PC-9 (cell line): ENCODE results near the gene ANO1. TPM values are rescaled to one million over a fixed set of nuclear protein-coding genes. Genes with fewer than 3 reads are reported as not detected.

Experiments used
- BruUV-seq: library from RNA; stranded (reverse); fragments of 400-500 nt; replicated peaks from 2 replicates; lab custom pipeline; 2021; lab: Mats Ljungman, UMichigan
- CTCF ChIA-PET: fragments of 300-600 bp; sonication (Branson Sonifier 250); formaldehyde crosslinking; loops from one replicate; lab custom pipeline; 2022; ENCODE audit warnings: antibody characterized with exemption; lab: Charles Lee
- POLR2A ChIA-PET: fragments of 300-600 bp; sonication (Branson Sonifier 250); formaldehyde crosslinking; loops from one replicate; lab custom pipeline; 2022; ENCODE audit warnings: antibody characterized with exemption; ENCODE audit not compliant: unreplicated experiment; lab: Charles Lee
- DNase-seq, 2 experiments: peaks; one replicate each; pipeline versions ENCODE4 v3.0.0 to v3.0.0-alpha.2; 2015 to 2022; ENCODE audit warnings: mixed read lengths in 1 of 2
- H2AFZ ChIP-seq: fragments of 200-600 bp; sonication (generic); 2 replicates; pipeline ENCODE4 v1.8.1; 2017; ENCODE audit warnings: antibody characterized with exemption
- H3F3A ChIP-seq: fragments of 200-600 bp; sonication (generic); 2 replicates; pipeline ENCODE4 v1.8.1; 2017; ENCODE audit warnings: antibody characterized with exemption, mild to moderate bottlenecking, low read depth; ENCODE audit not compliant: insufficient read depth
- H3K27ac ChIP-seq: fragments of 200-600 bp; sonication (generic); 2 replicates; pipeline ENCODE4 v1.6.1; 2016; ENCODE audit warnings: mixed run types
- H3K27me3 ChIP-seq: fragments of 200-600 bp; sonication (generic); 2 replicates; pipeline ENCODE4 v1.6.1; 2016; ENCODE audit warnings: low read depth, mixed run types; ENCODE audit not compliant: insufficient read depth
- H3K36me3 ChIP-seq: fragments of 200-600 bp; sonication (generic); 2 replicates; pipeline ENCODE4 v1.6.1; 2016; ENCODE audit warnings: low read depth, mixed run types
- H3K4me1 ChIP-seq: fragments of 200-600 bp; sonication (generic); replicated peaks from 2 replicates; pipeline ENCODE4 v1.6.1; 2016; ENCODE audit warnings: mixed run types; ENCODE audit not compliant: insufficient read depth
- H3K4me2 ChIP-seq: fragments of 200-600 bp; sonication (generic); 2 replicates; pipeline ENCODE4 v1.6.1; 2017; ENCODE audit warnings: mixed run types
- H3K4me3 ChIP-seq: fragments of 200-600 bp; sonication (generic); 2 replicates; pipeline ENCODE4 v1.6.1; 2016; ENCODE audit warnings: mixed run types
- H3K79me2 ChIP-seq: fragments of 200-600 bp; sonication (generic); 2 replicates; pipeline ENCODE4 v1.6.1; 2017; ENCODE audit warnings: low read depth, mixed run types
- H3K9me2 ChIP-seq: fragments of 200-600 bp; sonication (generic); 2 replicates; pipeline ENCODE4 v1.8.1; 2017; ENCODE audit warnings: mild to moderate bottlenecking; ENCODE audit not compliant: insufficient read depth
- H3K9me3 ChIP-seq: fragments of 200-600 bp; sonication (generic); 2 replicates; pipeline ENCODE4 v1.8.1; 2016; ENCODE audit warnings: low read depth; ENCODE audit not compliant: insufficient read depth
- H4K20me1 ChIP-seq: fragments of 200-600 bp; sonication (generic); 2 replicates; pipeline ENCODE4 v1.8.1; 2017; ENCODE audit not compliant: insufficient read depth
- CTCF ChIP-seq: fragments of 200-600 bp; sonication (generic); conservative IDR thresholded peaks from 2 replicates; pipeline ENCODE4 v1.6.1; 2017; ENCODE audit warnings: mixed run types, antibody characterized with exemption, mild to moderate bottlenecking, moderate library complexity
- EZH2 ChIP-seq: fragments of 200-600 bp; sonication (generic); IDR thresholded peaks from 2 replicates; pipeline ENCODE4 v1.8.0; 2017; ENCODE audit warnings: antibody characterized with exemption, low read depth
- intact Hi-C: fragments of 100-400 bp; cut with micrococcal nuclease; formaldehyde crosslinking; loops from one replicate; pipeline ENCODE4 v1.10.0; 2022; ENCODE audit not compliant: unreplicated experiment
- total RNA-seq: library from RNA; stranded (reverse); gene quantifications from 2 replicates; pipeline ENCODE4 v1.2.3, GENCODE V29; 2021

The ANO1 gene
- total RNA-seq, 1 experiment from 2014 or later: 107 TPM

DNA sequence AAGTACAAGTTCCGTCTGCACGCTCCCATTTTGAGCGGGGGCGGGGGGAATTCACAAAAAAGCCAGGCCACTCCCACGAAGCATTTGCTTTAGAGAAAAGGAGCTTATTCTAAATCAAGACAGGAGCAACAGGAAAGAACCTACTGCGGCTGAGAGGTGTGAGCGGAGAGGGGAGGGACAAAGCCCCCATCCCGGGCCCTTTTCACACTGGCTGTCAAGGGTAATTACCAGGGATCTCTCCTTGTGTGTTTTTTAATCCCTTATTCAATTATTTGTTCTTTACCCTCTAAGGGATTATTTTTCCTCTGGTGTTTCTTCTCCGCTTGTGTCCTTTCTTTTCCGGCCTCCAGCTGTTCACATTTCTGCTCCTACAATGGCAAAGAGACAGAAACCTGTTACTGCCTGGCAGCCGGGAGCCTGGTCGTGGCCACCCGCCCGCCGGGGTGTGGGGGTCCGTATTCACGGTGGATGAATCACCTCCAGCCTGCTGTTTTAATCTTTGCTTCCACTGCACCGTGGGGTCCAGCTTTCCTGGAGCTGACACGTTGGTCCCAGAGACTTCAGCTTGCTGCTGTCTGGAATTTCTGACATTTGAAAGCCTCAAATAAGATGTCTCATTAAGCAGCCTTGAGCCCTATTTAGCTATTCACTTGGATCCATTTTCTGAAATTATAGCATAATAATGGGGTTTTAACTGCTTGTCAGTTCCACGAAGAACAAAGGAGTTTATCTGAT is 63.5 kb downstream of the ANO1 start:
- intact Hi-C loops: loop anchor here (5.0 kb wide), 2 partner anchors 194 to 224 kb away; no protein-coding TSS in a partner anchor

GRCh38 chr11:70142221-70142875 is 64.2 kb downstream of the ANO1 start:
- ChIA-PET CTCF (interaction anchor here (0.7 kb wide), 1 partner anchor 193 kb away, joined by 3 read pairs; no protein-coding TSS in a partner anchor), POLR2A (no interaction called here)

More for the DNA sequence above, 63.5 kb downstream of the ANO1 start:
- H3K79me2 ChIP-seq: no peaks in the 10 kb centered on the region
- H3F3A ChIP-seq: peaks cover 96% of the 10 kb centered on the region
- BruUV-seq: TSS peak; percentile 71
- H3K4me3 ChIP-seq: no peak overlapping the region
- TF ChIP-seq EZH2 (no peak), CTCF (no peak)
- no peaks in the 10 kb centered on the region for H3K9me3 ChIP-seq
- H3K27me3 ChIP-seq: no peaks in the 10 kb centered on the region
- H3K4me2 ChIP-seq: no peak overlapping the region
- no peaks in the 10 kb centered on the region for H3K9me2 ChIP-seq
- no peak for DNase-seq
- ChIA-PET POLR2A (interaction anchor here (0.6 kb wide), 1 partner anchor 180 kb away, joined by 3 read pairs; no protein-coding TSS in a partner anchor), CTCF (interaction anchor here (0.7 kb wide), 1 partner anchor 192 kb away, joined by 3 read pairs; no protein-coding TSS in a partner anchor)
- no peak overlapping the region for H2AFZ ChIP-seq
- H4K20me1 ChIP-seq: peaks cover 42% of the 10 kb centered on the region
- peaks cover 49% of the 10 kb centered on the region for H3K36me3 ChIP-seq
- H3K27ac ChIP-seq: peak overlapping the region; percentile 52
- peaks cover 33% of the 10 kb centered on the region for H3K4me1 ChIP-seq

More at GRCh38 chr11:70142221-70142875, 64.2 kb downstream of the ANO1 start:
- peak in 1 of 2 experiments; percentile 78 for DNase-seq
- intact Hi-C loops: loop anchor here (5.0 kb wide), 2 partner anchors 195 to 225 kb away; no protein-coding TSS in a partner anchor
- Histone ChIP-seq H3K4me2 (no peak overlapping the region), H3K27me3 (no peaks in the 10 kb centered on the region), H3K4me3 (no peak overlapping the region), H3K9me3 (no peaks in the 10 kb centered on the region), H3K4me1 (peaks cover 33% of the 10 kb centered on the region), H2AFZ (no peak overlapping the region), H3K9me2 (no peaks in the 10 kb centered on the region), H3K27ac (peak overlapping the region; percentile 52; the same call in 1 of the 2 replicates), H3K36me3 (peaks cover 48% of the 10 kb centered on the region), H3F3A (peaks cover 93% of the 10 kb centered on the region), H4K20me1 (peaks cover 42% of the 10 kb centered on the region), H3K79me2 (no peaks in the 10 kb centered on the region)
- TF ChIP-seq EZH2 (no peak), CTCF (no peak)
- BruUV-seq: no TSS peak
